Measurements from ENCODE around the gene NFAT5.
A peak's percentile ranks its signal among the peaks of the same experiment; 100 is the strongest.
"Not testable (repeated sequence)": the region's sequence is repeated elsewhere in the genome, so short reads cannot be mapped to it uniquely, and the experiment has no call there.

NFAT5 gene

GRCh38 chr16:69555437-69555836, 10.3 kb upstream of the NFAT5 start:
- no peak for DNase-seq (ENCODE audit: low read depth in 2 of 2)

DNA sequence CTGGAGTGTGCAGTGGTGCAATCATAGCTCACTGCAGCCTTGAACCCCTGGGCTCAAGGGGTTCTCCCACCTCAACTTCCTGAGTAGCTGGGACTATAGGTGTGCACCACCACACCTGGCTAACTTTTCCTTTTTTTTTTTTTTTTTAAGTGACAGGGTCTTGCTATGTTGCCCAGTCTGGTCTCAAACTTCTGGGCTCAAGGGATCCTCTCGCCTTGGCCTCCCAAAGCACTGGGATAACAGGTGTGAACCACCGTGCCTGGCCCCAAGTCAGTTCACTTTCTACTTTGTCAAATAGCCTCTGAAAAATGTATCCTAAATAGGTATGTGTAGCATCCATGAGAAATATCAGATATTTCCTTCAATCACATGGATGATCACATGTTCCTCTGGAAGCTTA, 9.9 kb upstream of the NFAT5 start:
- no peak for DNase-seq (ENCODE audit: low read depth in 2 of 2)

- no peak for DNase-seq (ENCODE audit: low read depth in 2 of 2)
Observed at GRCh38 chr16:69559164-69559563, 6.6 kb upstream of the NFAT5 start.

DNA sequence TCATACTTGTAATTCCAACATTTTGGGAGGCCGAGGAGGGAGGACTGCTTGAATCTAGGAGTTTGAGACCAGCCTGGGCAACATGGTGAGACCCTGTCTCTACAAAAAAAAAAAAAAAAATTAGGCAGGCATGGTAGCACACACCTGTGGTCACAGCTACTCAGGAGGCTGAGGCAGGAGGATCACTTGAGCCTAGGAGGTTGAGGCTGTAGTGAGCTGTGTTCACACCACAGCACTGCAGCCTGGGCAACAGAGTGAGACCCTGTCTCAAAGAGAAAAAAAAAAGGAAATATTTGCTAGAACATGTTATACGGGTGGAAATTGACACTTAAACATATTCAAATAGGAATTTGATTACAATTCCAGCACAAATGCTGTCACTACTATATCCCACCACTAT, 4.4 kb upstream of the NFAT5 start:
- not testable (repeated sequence) for DNase-seq (ENCODE audit: low read depth in 2 of 2)

GRCh38 chr16:69561901-69562300, 3.9 kb upstream of the NFAT5 start:
- no peak for DNase-seq (ENCODE audit: low read depth in 2 of 2)

DNA sequence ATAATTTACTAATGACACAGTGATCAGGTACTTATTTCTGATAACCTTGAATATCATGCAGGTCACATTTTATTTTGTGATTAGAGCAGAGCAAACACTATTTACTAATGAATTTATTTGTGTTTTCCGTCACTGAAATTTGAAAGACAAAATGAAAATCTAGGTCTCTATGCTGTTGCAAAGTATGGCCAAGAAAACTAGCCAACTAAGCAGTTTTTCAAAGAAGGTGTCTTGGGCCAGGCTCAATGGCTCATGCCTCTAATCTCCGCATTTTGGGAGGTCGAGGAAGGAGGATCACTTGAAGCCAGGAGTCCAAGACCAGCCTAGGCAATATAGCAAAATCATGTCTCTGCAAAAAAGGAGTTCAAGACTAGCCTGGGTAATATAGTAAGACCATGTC, 3.0 kb upstream of the NFAT5 start:
- DNase-seq (ENCODE audit: low read depth in 2 of 2): no peak

- DNase-seq (ENCODE audit: low read depth in 2 of 2): no peak
Observed at GRCh38 chr16:69563605-69564580, 1.9 kb upstream of the NFAT5 start.

DNA sequence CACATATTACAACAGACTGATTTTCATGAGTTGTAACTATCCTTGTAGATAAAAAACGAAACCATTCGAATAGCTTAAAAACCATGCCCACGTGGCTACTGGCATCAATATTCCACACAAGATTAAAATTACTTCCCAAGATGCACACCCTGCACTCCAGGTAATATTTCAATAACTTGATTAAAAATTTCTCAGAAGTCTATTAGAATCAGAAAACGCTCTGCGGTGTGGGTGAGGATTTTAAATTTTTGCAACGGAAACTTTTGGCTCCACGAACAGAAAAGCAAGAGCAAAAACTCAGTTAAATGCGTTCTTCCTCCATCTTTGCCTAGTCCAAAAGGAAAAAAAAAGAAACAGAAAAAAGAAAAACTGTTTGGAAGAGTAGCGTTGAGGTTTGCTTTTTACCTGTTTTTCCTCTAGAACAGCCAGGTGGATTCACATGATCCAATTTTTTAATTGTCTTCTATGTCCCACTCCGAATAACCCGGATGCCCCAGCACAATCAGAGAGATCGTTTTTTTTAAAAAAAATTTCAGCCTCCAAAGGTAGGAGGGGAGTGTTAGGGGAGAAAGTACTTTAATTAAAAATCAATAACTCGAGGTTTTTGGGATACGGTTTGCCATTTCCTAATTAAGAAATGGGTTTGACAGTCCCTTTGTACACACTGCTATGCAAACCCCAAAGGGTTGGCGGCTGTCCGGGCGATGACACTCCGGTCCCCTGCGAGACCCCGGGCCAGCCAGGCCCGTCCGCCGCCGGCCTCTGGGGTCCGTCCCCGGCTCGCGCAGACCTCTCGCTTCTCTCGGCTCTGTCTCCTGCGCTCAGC, 708 bp upstream of the NFAT5 start:
- DNase-seq (ENCODE audit: low read depth in 2 of 2): no peak

DNA sequence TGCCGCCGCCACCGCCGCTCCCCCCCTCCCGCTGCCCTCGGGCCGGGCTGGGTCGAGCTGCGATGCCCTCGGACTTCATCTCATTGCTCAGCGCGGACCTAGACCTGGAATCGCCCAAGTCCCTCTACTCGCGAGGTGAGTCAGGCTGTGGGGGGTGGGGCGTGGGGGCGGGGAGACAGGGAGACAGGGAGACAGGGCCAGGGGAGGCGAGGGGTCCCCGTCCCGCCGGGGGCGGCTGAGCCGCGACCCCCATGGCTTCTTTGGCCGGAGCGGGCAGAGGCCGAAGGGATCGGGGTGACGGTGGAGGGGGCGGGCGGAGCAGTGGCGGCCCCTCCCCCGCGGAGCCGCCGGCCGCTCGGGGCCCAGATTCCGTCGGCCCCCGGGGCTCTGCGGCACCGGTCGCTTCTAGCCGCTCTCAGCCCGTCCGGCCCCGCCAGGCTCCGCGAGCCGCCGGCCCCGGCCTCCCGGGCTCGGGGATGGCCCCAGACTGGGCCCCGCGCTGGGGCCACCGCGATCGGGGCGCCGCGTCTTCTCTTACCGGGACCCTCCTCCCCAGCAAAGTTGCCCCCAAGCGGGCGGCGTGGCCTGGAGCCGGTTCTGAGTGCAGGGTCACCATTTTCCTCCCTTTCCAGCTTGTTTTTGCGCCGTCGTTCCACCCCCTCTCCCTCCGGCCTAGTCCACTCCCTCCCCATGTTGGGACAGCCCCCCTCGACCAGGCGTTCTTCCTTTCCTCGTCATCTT, 644 bp downstream of the NFAT5 start:
- DNase-seq (ENCODE audit: low read depth in 2 of 2): peak in 1 of 2 experiments; percentile 28

GRCh38 chr16:69566981-69567680, 1.4 kb downstream of the NFAT5 start:
- no peak for DNase-seq (ENCODE audit: low read depth in 2 of 2)

- DNase-seq (ENCODE audit: low read depth in 2 of 2): no peak
Observed at GRCh38 chr16:69568676-69569075, 2.9 kb downstream of the NFAT5 start.

GRCh38 chr16:69578771-69579170, 13.0 kb downstream of the NFAT5 start:
- not testable (repeated sequence) for DNase-seq (ENCODE audit: low read depth in 2 of 2)

- no peak for DNase-seq (ENCODE audit: low read depth in 2 of 2)
Observed at GRCh38 chr16:69579783-69580481, 14.2 kb downstream of the NFAT5 start.

GRCh38 chr16:69581297-69581696, 15.5 kb downstream of the NFAT5 start:
- no peak for DNase-seq (ENCODE audit: low read depth in 2 of 2)

DNA sequence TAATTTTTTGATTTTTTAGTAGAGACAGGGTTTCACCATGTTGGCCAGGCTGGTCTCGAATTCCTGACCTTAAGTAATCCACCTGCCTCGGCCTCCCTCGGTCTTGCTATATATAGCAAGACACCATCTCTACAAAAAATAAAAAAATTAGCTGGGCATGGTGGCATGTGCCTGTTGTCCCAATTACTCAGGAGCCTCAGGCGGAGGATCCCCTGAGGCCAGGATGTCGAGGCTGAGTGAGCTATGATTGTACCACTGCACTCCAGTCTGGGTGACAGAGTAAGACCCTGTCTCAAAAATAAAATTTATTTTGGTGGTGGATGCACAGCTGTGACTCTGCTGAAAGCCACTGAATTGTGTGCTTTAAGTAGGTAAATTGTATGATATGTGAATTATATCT, 18.7 kb downstream of the NFAT5 start:
- not testable (repeated sequence) for DNase-seq (ENCODE audit: low read depth in 2 of 2)

- no peak for DNase-seq (ENCODE audit: low read depth in 2 of 2)
Observed at GRCh38 chr16:69589434-69590269, 23.9 kb downstream of the NFAT5 start.

GRCh38 chr16:69590590-69590989, 24.8 kb downstream of the NFAT5 start:
- DNase-seq (ENCODE audit: low read depth in 2 of 2): no peak

GRCh38 chr16:69593751-69594255, 28.0 kb downstream of the NFAT5 start:
- no peak for DNase-seq (ENCODE audit: low read depth in 2 of 2)

Data from fibroblast of skin of left biceps (primary cell).